Measurements from ENCODE around the gene SLC44A3. TPM values are rescaled to one million over a fixed set of nuclear protein-coding genes. Genes with fewer than 3 reads are reported as not detected.

The SLC44A3 gene
- total RNA-seq, 2 experiments from 2014 or later: not detected

DNA sequence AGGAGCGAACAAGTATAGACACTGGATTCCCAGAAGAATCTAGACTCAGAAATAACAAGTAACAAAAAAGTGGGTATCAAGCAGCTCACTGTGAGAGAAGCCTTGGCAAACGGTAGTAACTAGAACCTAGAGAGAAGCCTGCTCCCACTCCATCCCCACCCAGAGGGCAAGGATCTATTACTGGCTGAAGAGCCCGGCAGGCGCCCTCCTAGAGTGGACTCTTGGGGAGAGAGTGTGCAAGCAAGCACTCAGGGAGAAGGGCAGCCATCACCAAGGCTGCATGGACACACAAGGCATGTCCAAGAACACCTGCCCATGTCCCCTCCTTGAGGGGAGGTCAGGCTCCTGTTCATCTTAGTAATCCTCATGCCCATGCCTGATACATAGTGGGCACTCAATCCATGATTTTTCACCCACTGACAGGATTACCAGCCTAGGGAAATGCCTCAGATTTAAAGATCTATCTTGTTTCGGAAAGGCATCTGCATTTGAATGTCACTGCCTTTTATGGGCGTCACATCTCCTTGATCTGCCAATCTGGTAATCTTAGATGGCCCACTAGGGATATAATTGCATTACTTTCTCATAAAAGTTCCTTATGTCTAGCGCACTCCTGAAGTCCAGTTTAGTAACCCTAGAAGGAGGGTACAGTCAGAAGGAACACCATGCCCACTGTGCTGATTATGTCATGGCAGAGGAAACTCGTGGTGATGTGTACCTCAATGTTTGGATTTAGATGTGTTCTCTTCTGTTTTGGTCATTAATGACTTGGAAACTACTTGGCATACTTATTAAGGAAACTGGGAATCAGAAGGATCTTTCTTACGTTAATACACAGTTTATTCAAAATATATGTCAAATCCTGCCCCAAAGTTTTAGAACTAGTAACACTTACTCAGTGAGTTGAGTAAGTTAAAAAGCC is 92.4 kb downstream of the SLC44A3 start:
- Mint-ChIP-seq H3K9me3 (ENCODE audit: low read depth) (no peaks in the 10 kb centered on the region), H3K27me3 (peaks cover 13% of the 10 kb centered on the region), H3K4me1 (no peaks in the 10 kb centered on the region), H3K27ac (no peak overlapping the region), H3K4me3 (no peak overlapping the region), H3K36me3 (ENCODE audit: low read depth) (no peaks in the 10 kb centered on the region)
- CTCF ChIA-PET: interaction anchor here (1.0 to 1.1 kb wide), 2 partner anchors 22 to 27 kb away, joined by 3 read pairs; no protein-coding TSS in a partner anchor
- POLR2A ChIA-PET: no interaction called here
- intact Hi-C loops (cut with DNase I, micrococcal nuclease): no loop called here
- no peak for ATAC-seq
- no peak for DNase-seq

- no peak for DNase-seq
- Mint-ChIP-seq H3K9me3 (ENCODE audit: low read depth) (no peaks in the 10 kb centered on the region), H3K4me1 (no peaks in the 10 kb centered on the region), H3K27ac (no peak overlapping the region), H3K36me3 (ENCODE audit: low read depth) (no peaks in the 10 kb centered on the region), H3K27me3 (peaks cover 7% of the 10 kb centered on the region), H3K4me3 (no peak overlapping the region)
- no peak for ATAC-seq
- ChIA-PET CTCF (interaction anchor here (0.7 kb wide), 1 partner anchor 105 kb away, joined by 3 read pairs; no protein-coding TSS in a partner anchor), POLR2A (no interaction called here)
- intact Hi-C loops (cut with DNase I, micrococcal nuclease): no loop called here
These were observed 97.1 kb downstream of the SLC44A3 start for GRCh38 chr1:94917251-94917650.

GRCh38 chr1:94919241-94920030 is 99.3 kb downstream of the SLC44A3 start:
- Mint-ChIP-seq H3K36me3 (ENCODE audit: low read depth) (no peaks in the 10 kb centered on the region), H3K4me3 (no peak overlapping the region), H3K27ac (no peak overlapping the region), H3K4me1 (no peaks in the 10 kb centered on the region), H3K9me3 (ENCODE audit: low read depth) (no peaks in the 10 kb centered on the region), H3K27me3 (peaks cover 19% of the 10 kb centered on the region)
- DNase-seq (no peak), ATAC-seq (no peak)
- intact Hi-C loops (cut with DNase I, micrococcal nuclease): no loop called here
- ChIA-PET POLR2A (interaction anchor here (0.6 kb wide), 1 partner anchor 165 kb away, joined by 6 read pairs; no protein-coding TSS in a partner anchor), CTCF (no interaction called here)

DNA sequence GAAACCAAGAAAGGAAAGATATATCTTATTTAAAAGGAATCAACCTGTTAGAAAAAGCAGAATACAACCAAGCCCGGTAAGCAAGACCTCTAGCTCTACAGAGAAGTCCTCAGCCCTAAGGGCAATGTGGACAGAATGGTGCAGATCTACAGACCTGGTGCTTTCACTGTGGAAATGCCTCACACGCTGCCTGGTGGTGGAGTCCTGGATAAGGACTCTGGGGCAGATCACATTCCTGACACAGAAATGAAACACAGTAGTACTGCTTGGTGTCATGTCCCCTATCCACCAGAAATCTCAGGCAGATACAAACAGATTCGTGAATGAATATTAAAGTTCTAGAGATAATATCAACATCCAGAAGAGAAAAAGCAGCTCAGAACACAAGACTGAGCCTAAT is 99.9 kb downstream of the SLC44A3 start:
- peaks cover 2% of the 10 kb centered on the region for H3K4me1 Mint-ChIP-seq
- no peaks in the 10 kb centered on the region for H3K36me3 Mint-ChIP-seq (ENCODE audit: low read depth)
- no peaks in the 10 kb centered on the region for H3K9me3 Mint-ChIP-seq (ENCODE audit: low read depth)
- POLR2A ChIA-PET: no interaction called here
- no peak overlapping the region for H3K27ac Mint-ChIP-seq
- peaks cover 24% of the 10 kb centered on the region for H3K27me3 Mint-ChIP-seq
- CTCF ChIA-PET: no interaction called here
- ATAC-seq: no peak
- intact Hi-C loops (cut with DNase I, micrococcal nuclease): no loop called here
- DNase-seq: no peak
- no peak overlapping the region for H3K4me3 Mint-ChIP-seq

DNA sequence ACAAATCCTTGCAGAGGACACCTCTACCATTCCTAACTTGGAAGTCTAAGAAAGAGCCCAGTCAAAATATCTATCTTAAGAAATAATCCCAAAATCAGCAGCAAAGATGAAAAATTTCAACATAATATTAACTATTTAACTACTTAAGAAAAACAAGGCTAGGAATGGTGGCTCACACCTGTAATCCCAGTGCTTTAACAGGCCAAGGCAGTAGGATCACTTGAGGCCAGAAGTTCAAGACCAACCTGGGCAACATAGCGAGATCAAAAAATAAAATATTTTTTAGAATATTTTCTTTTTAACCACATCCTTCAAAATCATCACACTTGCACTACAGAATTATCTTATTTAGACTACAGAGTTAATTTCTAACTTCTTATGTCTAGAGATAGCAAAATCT is 101.8 kb downstream of the SLC44A3 start:
- no peak for ATAC-seq
- H3K27me3 Mint-ChIP-seq: peaks cover 30% of the 10 kb centered on the region
- no peak overlapping the region for H3K4me3 Mint-ChIP-seq
- intact Hi-C loops (cut with DNase I, micrococcal nuclease): no loop called here
- H3K27ac Mint-ChIP-seq: no peak overlapping the region
- H3K4me1 Mint-ChIP-seq: peaks cover 11% of the 10 kb centered on the region
- no peaks in the 10 kb centered on the region for H3K36me3 Mint-ChIP-seq (ENCODE audit: low read depth)
- POLR2A ChIA-PET: no interaction called here
- no peaks in the 10 kb centered on the region for H3K9me3 Mint-ChIP-seq (ENCODE audit: low read depth)
- CTCF ChIA-PET: no interaction called here
- DNase-seq: no peak

GRCh38 chr1:94922761-94923331 is 102.7 kb downstream of the SLC44A3 start:
- intact Hi-C loops (cut with DNase I, micrococcal nuclease): no loop called here
- ChIA-PET CTCF (no interaction called here), POLR2A (no interaction called here)
- H3K4me1 Mint-ChIP-seq: peaks cover 13% of the 10 kb centered on the region
- no peaks in the 10 kb centered on the region for H3K9me3 Mint-ChIP-seq (ENCODE audit: low read depth)
- no peak for DNase-seq
- H3K27ac Mint-ChIP-seq: no peak overlapping the region
- no peak overlapping the region for H3K4me3 Mint-ChIP-seq
- peaks cover 2% of the 10 kb centered on the region for H3K36me3 Mint-ChIP-seq (ENCODE audit: low read depth)
- ATAC-seq: no peak
- H3K27me3 Mint-ChIP-seq: peaks cover 34% of the 10 kb centered on the region

GRCh38 chr1:94925004-94925403 is 104.8 kb downstream of the SLC44A3 start:
- no peak for DNase-seq
- Mint-ChIP-seq H3K27me3 (peaks cover 37% of the 10 kb centered on the region), H3K4me3 (peak overlapping the region; percentile 69), H3K27ac (no peak overlapping the region), H3K4me1 (peaks cover 13% of the 10 kb centered on the region), H3K36me3 (ENCODE audit: low read depth) (peaks cover 2% of the 10 kb centered on the region), H3K9me3 (ENCODE audit: low read depth) (no peaks in the 10 kb centered on the region)
- ChIA-PET CTCF (interaction anchor here (0.6 kb wide), 1 partner anchor 295 kb away, joined by 3 read pairs; no protein-coding TSS in a partner anchor), POLR2A (no interaction called here)
- intact Hi-C loops (cut with DNase I, micrococcal nuclease): no loop called here
- ATAC-seq: no peak

- CTCF ChIA-PET: no interaction called here
- intact Hi-C loops (cut with DNase I, micrococcal nuclease): loop anchor here in 1 of 2 experiments (2.0 kb wide), 2 partner anchors 37 to 71 kb away; no protein-coding TSS in a partner anchor
- ATAC-seq (no peak), DNase-seq (peak; percentile 13)
- Mint-ChIP-seq H3K4me3 (peak overlapping the region; percentile 69), H3K36me3 (ENCODE audit: low read depth) (peaks cover 2% of the 10 kb centered on the region), H3K4me1 (peaks cover 13% of the 10 kb centered on the region), H3K27me3 (peaks cover 37% of the 10 kb centered on the region), H3K27ac (no peak overlapping the region), H3K9me3 (ENCODE audit: low read depth) (no peaks in the 10 kb centered on the region)
- POLR2A ChIA-PET: no interaction called here
These were observed 105.5 kb downstream of the SLC44A3 start for GRCh38 chr1:94925561-94926125.

DNA sequence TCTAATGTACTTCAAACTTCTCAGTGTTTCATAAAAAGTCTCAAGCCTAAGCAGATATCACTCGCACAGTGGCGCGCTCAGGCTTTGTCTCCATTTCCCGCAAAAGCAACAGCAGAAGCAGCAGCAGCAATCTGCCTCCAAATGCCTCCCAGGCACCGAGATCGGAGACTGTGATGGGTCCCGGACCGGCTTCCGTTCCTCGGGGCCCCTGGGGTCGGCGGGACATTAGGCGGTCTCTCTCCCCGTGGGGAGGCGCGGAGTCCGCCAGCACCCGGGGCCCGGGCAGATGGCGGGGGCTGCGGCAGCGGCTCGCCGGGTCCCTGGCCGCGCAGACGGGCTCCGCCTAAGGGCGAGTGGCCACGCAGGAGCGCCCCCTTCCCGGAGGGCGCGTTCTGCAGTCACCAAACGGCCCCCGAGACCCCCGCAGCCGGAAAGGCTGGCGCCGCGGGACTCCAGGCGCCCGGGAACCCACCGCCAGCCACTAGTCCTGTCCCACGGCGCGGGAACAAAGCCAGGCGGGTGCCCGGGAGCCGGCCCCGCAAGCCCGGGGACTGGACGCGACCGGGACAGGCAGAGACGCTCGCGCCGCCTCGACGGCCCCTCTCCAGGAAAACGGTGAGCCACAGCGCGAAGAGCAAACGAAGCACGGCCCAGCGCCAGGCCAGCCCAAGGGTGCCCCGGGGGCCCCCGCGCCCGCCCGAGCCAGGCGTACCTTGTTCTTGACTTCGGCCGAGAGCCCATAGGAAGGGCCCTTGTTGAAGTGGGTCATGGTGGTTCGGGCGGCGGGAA is 106.2 kb downstream of the SLC44A3 start:
- ChIA-PET CTCF (no interaction called here), POLR2A (no interaction called here)
- DNase-seq: peak; percentile 44
- intact Hi-C loops (cut with DNase I, micrococcal nuclease): loop anchor here in 1 of 2 experiments (2.0 kb wide), 2 partner anchors 36 to 72 kb away; no protein-coding TSS in a partner anchor
- H3K4me1 Mint-ChIP-seq: peaks cover 13% of the 10 kb centered on the region
- H3K27ac Mint-ChIP-seq: no peak overlapping the region
- peaks cover 2% of the 10 kb centered on the region for H3K36me3 Mint-ChIP-seq (ENCODE audit: low read depth)
- no peaks in the 10 kb centered on the region for H3K9me3 Mint-ChIP-seq (ENCODE audit: low read depth)
- H3K27me3 Mint-ChIP-seq: peaks cover 36% of the 10 kb centered on the region
- H3K4me3 Mint-ChIP-seq: peak overlapping the region; percentile 69
- ATAC-seq: peak; percentile 43

GRCh38 chr1:94926915-94927404 is 106.8 kb downstream of the SLC44A3 start, which contains the start of gene CNN3:
TSS of gene CNN3 (minus strand) at chr1:94927110. CDS start at chr1:94926894, 216 bp downstream.
- peaks cover 35% of the 10 kb centered on the region for H3K27me3 Mint-ChIP-seq
- POLR2A ChIA-PET: no interaction called here
- H3K9me3 Mint-ChIP-seq (ENCODE audit: low read depth): no peaks in the 10 kb centered on the region
- H3K4me3 Mint-ChIP-seq: peak within 1 kb of the TSS; percentile 69
- ATAC-seq: peak; percentile 87
- H3K4me1 Mint-ChIP-seq: peaks cover 13% of the 10 kb centered on the region
- peak; percentile 80 for DNase-seq
- CTCF ChIA-PET: interaction anchor here (0.7 to 1.4 kb wide), 2 partner anchors 72 to 91 kb away, joined by 3 read pairs; no protein-coding TSS in a partner anchor
- H3K36me3 Mint-ChIP-seq (ENCODE audit: low read depth): peaks cover 2% of the 10 kb centered on the region
- H3K27ac Mint-ChIP-seq: peak within 1 kb of the TSS; percentile 74
- intact Hi-C loops (cut with DNase I, micrococcal nuclease): loop anchor here in 1 of 2 experiments (1.0 to 2.0 kb wide), 3 partner anchors 36 to 307 kb away; partner anchors contain the start of gene RWDD3

Data from activated CD4-positive, alpha-beta T cell treated with anti-CD3 and anti-CD28 coated beads for 36 hours (primary cell).